ENCODE data around the gene EVC.

Gene EVC

GRCh38 chr4:5730993-5731990 lies 20.3 kb downstream of the EVC start:
- no peak for DNase-seq (ENCODE audit: low read depth)

DNA sequence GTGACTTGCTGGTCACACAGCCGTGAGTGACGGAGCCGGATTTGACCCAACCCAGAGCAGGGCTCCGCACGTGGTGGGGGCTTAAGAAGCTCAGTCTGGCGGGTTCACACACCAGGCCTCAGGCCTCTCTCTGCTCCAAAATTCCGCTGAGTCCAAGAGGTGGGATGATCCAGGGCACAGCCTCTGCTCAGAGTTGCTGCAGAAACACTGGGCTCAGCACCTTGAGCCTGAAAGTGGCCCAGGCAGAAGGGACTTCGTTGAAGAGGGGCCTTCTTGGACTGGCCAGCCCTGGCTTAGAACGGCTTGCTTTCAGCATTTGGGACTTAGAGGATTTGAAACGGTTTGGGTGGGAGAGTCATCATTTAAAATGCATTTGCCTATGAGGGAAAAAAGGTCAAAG lies 21.2 kb downstream of the EVC start:
- DNase-seq (ENCODE audit: low read depth), result no peak

DNA sequence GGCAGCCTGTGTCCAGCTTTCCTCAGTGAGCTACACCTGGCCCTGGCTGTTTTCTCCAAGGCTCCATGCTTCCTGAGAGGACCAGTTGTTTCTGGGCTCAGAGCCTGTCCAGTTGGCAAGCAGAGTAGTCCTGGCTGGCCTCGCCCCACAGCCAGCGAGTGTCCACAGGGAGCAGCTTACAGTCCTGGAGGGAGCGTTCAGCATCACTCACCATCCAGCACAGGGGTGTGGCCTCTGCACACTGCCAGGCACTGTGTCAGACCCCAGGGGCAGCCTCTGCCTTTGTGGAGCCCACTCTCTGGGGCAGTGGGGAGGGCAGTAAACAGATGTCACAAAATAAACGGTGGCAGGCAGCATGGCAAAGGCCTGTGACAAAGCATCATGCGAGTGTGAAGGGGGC lies 23.9 kb downstream of the EVC start:
- DNase-seq (ENCODE audit: low read depth), result no peak

DNA sequence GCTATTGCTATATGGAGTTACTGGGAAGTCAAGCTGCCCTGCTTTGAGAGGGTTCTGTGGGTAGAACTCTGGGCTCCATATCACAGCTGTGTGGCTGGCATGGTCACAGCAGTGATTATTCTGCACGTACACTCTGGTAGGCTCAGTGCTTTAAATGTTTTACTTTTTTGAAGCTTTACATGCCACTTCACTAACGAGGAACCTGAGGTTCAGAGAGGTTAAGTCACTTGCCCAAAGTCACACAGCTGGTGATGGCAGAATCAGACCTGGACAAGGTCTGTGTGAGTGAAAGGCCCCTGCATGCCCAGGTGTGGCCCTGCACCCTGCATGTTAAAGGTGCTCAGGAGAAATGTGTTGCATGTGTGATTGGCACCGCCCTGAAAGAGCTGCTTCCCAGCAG lies 24.5 kb downstream of the EVC start:
- DNase-seq (ENCODE audit: low read depth), result no peak

DNA sequence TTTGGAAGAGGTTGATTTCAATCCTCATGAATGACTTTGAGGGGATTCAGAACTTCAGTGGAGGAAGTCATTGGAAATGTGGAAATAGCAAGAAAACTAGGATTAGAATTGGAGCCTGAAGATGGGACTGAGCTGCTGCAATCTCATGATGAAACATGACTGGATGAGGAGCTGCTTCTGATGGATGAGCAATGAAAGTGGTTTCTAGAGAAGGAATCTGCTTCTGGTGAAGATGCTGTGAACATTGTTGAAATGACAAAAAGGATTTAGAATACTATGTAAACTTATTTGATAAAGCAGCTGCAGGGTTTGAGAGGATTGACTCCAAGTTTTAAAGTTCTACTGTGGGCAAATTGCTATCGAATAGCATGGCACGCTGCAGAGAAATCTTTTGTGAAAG lies 27.1 kb downstream of the EVC start:
- DNase-seq (ENCODE audit: low read depth), result no peak

DNA sequence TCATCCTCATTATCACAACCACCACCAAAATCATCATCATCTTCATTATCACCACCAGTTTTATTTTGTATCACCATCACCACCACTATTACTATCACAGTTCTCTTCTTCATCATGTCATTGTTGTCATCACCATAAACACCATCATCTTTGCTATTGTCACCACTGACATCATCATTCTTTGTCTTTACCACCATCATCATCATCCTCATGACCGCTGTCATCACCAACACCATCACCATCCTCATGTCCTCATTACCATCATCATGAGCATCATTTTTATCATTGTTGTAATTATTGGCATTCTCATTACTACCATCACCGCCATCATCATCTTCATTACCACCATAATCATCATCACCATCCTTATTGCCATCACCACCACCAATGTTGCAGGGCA lies 31.4 kb downstream of the EVC start:
- no peak for DNase-seq (ENCODE audit: low read depth)

GRCh38 chr4:5742968-5743367 lies 32.0 kb downstream of the EVC start:
- no peak for DNase-seq (ENCODE audit: low read depth)

DNA sequence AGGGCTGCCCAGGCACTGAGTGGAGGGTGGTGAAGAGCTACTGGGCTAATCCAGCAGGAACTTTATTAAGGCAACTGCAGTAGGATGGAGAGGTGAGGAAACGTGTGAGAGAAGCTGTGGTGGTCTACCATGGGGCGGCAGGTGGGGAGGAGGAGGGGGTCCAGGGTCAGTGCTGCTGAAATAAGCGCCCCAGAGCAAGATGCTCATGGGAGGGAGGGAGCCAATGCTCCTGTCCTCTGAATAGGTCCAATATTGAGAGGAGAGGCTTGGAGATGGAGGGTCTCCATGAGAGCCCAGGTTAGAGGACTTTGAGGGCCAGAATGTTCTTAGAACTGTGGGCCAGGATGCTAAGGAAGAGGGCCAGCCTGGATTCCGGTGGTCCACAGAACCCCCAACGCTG lies 35.2 kb downstream of the EVC start:
- DNase-seq (ENCODE audit: low read depth), result no peak

- no peak for DNase-seq (ENCODE audit: low read depth)
Observed at GRCh38 chr4:5746829-5747737, 36.1 kb downstream of the EVC start.

DNA sequence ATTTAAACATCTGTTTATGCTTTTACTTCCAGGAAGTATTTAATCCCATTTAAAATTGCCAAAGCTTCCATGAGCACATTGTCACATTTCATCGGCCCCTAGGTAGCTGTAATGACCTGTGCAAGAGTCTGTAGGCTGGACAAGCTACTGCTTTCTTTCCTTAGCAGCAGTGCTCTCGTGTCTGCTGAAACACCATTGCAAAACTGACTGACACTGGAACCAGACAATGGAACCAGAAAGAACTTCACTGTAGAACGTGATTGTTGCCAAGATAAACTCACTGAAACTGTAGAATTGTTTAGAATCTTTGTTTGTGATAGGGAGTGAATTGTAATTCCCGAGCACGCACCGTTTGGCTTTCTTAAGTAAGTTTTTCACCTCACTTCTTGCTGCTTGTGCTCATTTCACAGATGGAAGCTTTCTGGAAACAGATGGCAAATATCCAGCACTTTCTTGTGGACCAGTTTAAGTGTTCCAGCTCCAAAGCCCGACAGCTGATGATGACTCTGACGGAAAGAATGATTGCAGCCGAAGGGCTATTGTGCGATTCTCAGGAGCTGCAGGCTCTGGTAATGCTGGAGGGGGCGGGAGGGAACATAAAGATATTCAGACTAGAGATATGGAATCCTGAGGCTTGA lies 36.9 kb downstream of the EVC start:
- no peak for DNase-seq (ENCODE audit: low read depth)

DNA sequence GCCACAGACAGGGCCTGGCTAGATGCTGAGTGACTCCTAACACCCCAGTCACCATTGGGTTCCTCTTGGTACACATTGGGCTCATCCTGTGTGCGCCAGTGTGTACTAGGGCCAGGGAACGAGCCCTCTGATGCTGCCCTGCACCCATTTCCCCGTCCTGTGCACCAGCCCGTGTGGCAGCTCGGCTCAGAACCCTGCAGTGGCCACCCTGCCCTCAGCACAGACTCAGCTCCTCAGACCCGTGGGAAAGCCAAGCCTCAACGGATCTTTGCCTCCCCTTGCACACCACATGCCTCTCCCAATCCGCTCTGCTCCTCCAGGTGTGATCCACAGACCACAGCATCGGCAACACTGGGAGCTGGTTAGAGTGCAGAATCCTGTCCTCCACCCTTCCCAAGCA lies 38.6 kb downstream of the EVC start:
- DNase-seq (ENCODE audit: low read depth), result no peak

DNA sequence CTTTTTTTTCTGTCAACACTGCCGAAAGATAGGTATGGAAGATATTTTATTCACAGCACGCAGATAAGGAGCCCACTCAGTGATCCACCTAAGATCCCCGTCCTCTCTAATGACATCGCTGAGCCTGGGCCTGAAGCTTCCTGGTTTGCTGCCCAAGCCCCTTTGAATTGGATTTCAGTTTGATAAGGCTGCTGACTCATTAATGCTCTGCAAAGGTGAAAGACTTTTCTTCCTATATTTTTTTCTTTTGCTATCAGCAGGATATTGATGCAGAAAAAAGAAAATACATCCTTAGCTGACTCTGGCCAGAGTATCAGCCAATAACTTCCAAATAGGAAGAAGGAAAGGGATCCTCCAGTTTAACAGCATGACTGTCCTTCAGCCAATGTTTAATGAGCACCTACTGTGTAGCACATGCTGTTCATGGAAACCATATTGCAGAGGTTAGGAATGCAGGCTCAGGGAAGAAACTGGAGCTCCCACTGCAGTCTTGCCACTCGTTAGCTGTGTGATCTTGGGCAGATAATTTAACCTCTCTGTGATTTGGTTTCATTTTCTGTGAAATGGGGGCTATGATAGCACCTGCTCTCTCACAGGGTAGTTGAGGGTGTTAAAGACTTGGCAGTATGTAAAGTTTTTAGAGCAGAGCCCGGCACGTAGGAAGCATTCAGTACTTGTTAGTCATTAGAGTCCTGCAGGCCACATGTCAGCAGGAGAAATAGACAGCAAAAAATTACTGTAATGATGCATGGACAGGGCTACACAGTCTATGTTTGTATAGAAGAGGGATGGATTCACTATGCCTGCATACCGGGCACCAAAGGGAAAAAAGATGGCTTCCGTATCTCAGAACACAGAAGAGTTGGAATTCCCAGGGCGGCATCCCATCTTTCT lies 39.3 kb downstream of the EVC start:
- DNase-seq (ENCODE audit: low read depth), result no peak

DNA sequence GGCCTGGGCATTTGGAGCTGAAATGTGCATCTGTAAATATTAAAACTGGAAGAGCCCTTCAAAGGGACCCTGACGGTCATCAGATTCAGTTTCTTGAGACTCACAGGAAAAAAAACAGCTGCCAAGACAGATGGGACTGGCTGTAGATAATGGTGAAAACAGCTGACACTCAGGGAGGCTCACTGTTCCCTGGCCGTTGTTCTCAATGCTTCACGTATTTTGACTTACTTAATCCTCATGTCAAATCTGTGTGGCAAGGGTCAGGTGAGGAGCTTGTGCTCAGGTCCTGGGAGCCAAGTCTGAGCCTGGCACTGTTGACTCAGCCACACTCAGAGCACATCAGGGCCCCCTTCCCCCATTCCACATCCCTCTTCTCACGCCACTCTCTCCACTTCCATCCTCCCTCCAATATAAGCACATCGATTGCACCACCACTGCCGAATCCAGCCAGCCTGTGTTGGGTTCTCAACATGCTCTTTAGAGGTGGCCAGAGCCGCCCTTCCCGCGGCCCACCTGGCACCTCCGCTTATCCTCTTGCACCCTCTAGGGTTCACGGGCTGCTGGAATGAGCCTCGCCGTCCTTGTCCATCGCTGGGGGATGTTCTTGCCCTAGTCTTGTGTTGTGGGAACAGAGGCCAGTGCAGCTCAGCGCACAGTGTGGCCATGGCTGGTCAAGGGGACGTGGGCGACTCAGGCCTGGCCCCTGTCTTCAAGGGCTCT lies 40.1 kb downstream of the EVC start:
- no peak for DNase-seq (ENCODE audit: low read depth)

- no peak for DNase-seq (ENCODE audit: low read depth)
Observed at GRCh38 chr4:5751666-5752375, 40.8 kb downstream of the EVC start.

- DNase-seq (ENCODE audit: low read depth), result no peak
Observed at GRCh38 chr4:5752376-5753184, 41.6 kb downstream of the EVC start.

GRCh38 chr4:5753366-5753765 lies 42.4 kb downstream of the EVC start:
- no peak for DNase-seq (ENCODE audit: low read depth)

GRCh38 chr4:5753766-5754528 lies 42.9 kb downstream of the EVC start:
- DNase-seq (ENCODE audit: low read depth), result no peak

DNA sequence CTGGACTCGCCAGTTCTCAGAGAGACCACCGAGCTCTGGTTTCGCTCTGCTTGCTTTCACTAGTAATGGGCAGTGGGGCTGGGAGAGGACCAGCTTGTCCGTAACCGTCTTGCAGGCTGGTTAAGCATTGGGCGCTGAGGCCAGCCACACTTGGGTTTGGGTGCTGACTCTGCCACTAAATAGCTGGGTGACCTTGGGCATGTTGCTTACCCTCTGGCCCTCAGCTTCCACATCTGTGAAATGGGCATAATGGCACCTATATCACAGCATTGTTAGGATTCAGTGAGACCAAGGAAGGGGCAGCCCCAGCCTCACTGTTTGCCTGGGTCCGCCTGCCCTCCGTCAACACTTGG lies 43.5 kb downstream of the EVC start:
- DNase-seq (ENCODE audit: low read depth), result no peak

DNA sequence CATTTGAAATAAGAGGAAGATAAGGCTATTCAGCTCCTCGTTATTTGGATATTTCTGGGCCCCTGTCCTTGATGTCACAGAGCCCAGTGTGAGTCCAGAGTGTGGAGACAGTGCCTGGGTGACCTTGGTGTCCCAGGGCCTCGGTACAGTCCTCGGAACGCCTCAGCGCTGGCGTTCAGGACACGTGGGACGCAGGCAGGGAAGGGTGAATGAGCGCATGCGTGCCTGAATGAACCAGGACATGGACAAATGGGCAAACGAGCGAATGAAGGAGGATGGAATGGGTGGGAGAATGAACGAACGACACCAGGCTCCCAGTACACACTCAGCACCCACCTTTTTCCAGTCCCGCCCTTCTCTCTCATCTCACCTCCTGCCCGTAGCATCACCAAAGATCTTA lies 44.2 kb downstream of the EVC start:
- no peak for DNase-seq (ENCODE audit: low read depth)

Measured in stimulated activated CD8-positive, alpha-beta memory T cell treated with anti-CD3 and anti-CD28 coated beads, Interleukin-4, amount 100 ng/mL, for 24 hours (primary cell).